Suprapubic skin (tissue), 4 donors: ENCODE measurements around the gene MSL3B.
"Not testable (repeated sequence)": the region's sequence is repeated elsewhere in the genome, so short reads cannot be mapped to it uniquely, and the experiment has no call there.

Experiments used
- DNase-seq, 2 donors: peaks; one replicate each; pipeline ENCODE4 v3.0.0-alpha.2; 2019; ENCODE audit warnings: low spot score in 2 of 2
- H3K27ac ChIP-seq: fragments of 200-600 bp; sonication (generic); one replicate; pipeline ENCODE4 v1.5.1; 2019
- H3K27me3 ChIP-seq: fragments of 200-600 bp; sonication (generic); one replicate; pipeline ENCODE4 v1.5.1; 2019
- H3K36me3 ChIP-seq: fragments of 200-600 bp; sonication (generic); one replicate; pipeline ENCODE4 v1.5.1; 2019
- H3K4me1 ChIP-seq: fragments of 200-600 bp; sonication (generic); one replicate; pipeline ENCODE4 v1.5.1; 2019
- H3K4me3 ChIP-seq: fragments of 200-600 bp; sonication (generic); one replicate; pipeline ENCODE4 v1.5.1; 2019; ENCODE audit warnings: mild to moderate bottlenecking
- H3K9me3 ChIP-seq: fragments of 200-600 bp; sonication (generic); one replicate; pipeline ENCODE4 v1.5.1; 2019
- EP300 ChIP-seq: sonication (generic); formaldehyde crosslinking; IDR thresholded peaks from one replicate; pipeline ENCODE4 v1.6.1; 2017; ENCODE audit warnings: antibody characterized with exemption
- POLR2A ChIP-seq, 2 donors: fragments of 450-650 bp; IDR thresholded peaks; one replicate each; pipeline ENCODE4 v1.6.1; 2017; ENCODE audit warnings: antibody characterized with exemption in 2 of 2, mild to moderate bottlenecking in 2 of 2, moderate library complexity in 2 of 2
- POLR2AphosphoS5 ChIP-seq, 3 donors: sonication (generic); formaldehyde crosslinking; IDR thresholded peaks; one replicate each; pipeline ENCODE4 v1.6.1; 2017; ENCODE audit warnings: antibody characterized with exemption in 3 of 3
- WGBS: methylation state at CpG from one replicate; pipeline ENCODE4 v1.1.5; 2018; 5-methylcytosine and 5-hydroxymethylcytosine counted together
- TF ChIP-seq, protein P1 (sequence below), 2 donors: fragments of 200-600 bp in 1 of 2; fragments of 450-650 bp in 1 of 2; sonication (generic) in 1 of 2; IDR thresholded peaks; one replicate each; pipeline ENCODE4 v1.5.1; 2016 to 2019; ENCODE audit warnings: antibody characterized with exemption in 2 of 2, mild to moderate bottlenecking in 1 of 2, moderate library complexity in 1 of 2

MSL3B gene

GRCh38 chr2:233905945-233906344 is 37.8 kb upstream of the MSL3B start:
- 89% methylated on average over 4 of the region's 4 CpGs for WGBS
- peaks cover 16% of the 10 kb centered on the region for H3K27me3 ChIP-seq
- no peaks in the 10 kb centered on the region for H3K9me3 ChIP-seq
- DNase-seq = no peak
- no peak overlapping the region for H3K4me3 ChIP-seq
- H3K27ac ChIP-seq = no peak overlapping the region
- TF ChIP-seq POLR2AphosphoS5 (IDR thresholded peaks at IDR 0.05) (no peak), EP300 (no peak), POLR2A (IDR thresholded peaks at IDR 0.05) (no peak)
- TF ChIP-seq, protein P1, sequence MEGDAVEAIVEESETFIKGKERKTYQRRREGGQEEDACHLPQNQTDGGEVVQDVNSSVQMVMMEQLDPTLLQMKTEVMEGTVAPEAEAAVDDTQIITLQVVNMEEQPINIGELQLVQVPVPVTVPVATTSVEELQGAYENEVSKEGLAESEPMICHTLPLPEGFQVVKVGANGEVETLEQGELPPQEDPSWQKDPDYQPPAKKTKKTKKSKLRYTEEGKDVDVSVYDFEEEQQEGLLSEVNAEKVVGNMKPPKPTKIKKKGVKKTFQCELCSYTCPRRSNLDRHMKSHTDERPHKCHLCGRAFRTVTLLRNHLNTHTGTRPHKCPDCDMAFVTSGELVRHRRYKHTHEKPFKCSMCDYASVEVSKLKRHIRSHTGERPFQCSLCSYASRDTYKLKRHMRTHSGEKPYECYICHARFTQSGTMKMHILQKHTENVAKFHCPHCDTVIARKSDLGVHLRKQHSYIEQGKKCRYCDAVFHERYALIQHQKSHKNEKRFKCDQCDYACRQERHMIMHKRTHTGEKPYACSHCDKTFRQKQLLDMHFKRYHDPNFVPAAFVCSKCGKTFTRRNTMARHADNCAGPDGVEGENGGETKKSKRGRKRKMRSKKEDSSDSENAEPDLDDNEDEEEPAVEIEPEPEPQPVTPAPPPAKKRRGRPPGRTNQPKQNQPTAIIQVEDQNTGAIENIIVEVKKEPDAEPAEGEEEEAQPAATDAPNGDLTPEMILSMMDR (IDR thresholded peaks at IDR 0.05) = no peak
- no peaks in the 10 kb centered on the region for H3K4me1 ChIP-seq
- H3K36me3 ChIP-seq = no peaks in the 10 kb centered on the region

- Histone ChIP-seq H3K36me3 (no peaks in the 10 kb centered on the region), H3K4me3 (no peak overlapping the region), H3K4me1 (no peaks in the 10 kb centered on the region), H3K27me3 (peaks cover 16% of the 10 kb centered on the region), H3K9me3 (no peaks in the 10 kb centered on the region), H3K27ac (no peak overlapping the region)
- WGBS = 83% methylated on average over 4 of the region's 4 CpGs
- no peak for DNase-seq
- TF ChIP-seq POLR2A (IDR thresholded peaks at IDR 0.05) = no peak
- no peak for TF ChIP-seq POLR2AphosphoS5 (IDR thresholded peaks at IDR 0.05)
- TF ChIP-seq, protein P1 (IDR thresholded peaks at IDR 0.05) = no peak
- no peak for TF ChIP-seq EP300
Observed at GRCh38 chr2:233901884-233902283, 33.7 kb upstream of the MSL3B start.

- Histone ChIP-seq H3K4me1 (no peaks in the 10 kb centered on the region), H3K27me3 (peaks cover 16% of the 10 kb centered on the region), H3K36me3 (no peaks in the 10 kb centered on the region), H3K4me3 (no peak overlapping the region), H3K9me3 (no peaks in the 10 kb centered on the region), H3K27ac (no peak overlapping the region)
- 71% methylated on average over 4 of the region's 4 CpGs for WGBS
- TF ChIP-seq, protein P1 (IDR thresholded peaks at IDR 0.05) = no peak
- TF ChIP-seq EP300 (no peak), POLR2AphosphoS5 (IDR thresholded peaks at IDR 0.05) (no peak), POLR2A (IDR thresholded peaks at IDR 0.05) (no peak)
- DNase-seq = no peak
Observed at GRCh38 chr2:233901367-233901766, 33.2 kb upstream of the MSL3B start.

DNA sequence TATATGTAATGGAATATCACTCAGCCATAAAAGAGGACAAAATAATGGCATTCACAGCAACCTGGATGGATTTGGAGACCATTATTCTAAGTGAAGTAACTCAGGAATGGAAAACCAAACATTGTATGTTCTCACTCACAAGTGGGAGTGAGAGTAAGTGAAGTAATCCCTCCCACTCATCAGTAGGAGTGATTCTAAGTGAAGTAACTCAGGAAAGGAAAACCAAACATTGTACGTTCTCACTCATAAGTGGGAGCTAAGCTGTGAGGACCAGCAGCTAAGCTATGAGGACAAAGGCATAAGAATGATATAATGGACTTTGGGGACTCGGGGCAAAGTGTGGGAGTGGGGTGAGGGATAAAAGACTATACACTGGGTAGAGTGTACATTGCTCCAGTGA is 28.1 kb upstream of the MSL3B start:
- H3K4me1 ChIP-seq, H3K27ac ChIP-seq, H3K36me3 ChIP-seq, DNase-seq, H3K9me3 ChIP-seq, H3K4me3 ChIP-seq: not testable (repeated sequence)
- peaks cover 18% of the 10 kb centered on the region for H3K27me3 ChIP-seq
- WGBS = 85% methylated on average over 2 of the region's 2 CpGs

DNA sequence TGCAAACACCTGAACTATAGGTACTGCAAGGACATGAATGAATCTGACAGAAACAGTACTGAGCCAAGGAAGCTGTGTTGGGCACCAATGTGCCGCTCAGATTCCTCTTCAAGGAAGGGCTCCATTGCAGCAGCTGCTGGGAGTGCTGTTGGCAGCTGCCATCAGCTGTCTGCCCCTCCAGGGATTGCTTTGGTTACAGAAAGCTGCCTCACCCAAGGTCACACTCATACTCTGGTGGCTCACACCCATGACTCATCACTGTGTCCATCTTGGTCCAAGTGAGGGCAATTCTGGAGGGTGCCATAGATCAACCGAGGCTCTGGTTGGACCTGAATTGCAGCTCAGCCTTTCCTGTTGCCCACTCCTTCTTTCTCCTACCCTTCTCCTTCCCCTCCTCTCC is 24.6 kb upstream of the MSL3B start:
- 80% methylated on average over 2 of the region's 2 CpGs for WGBS

GRCh38 chr2:233882353-233882752 is 14.2 kb upstream of the MSL3B start:
- no peak for DNase-seq
- no peaks in the 10 kb centered on the region for H3K4me1 ChIP-seq
- peaks cover 21% of the 10 kb centered on the region for H3K27me3 ChIP-seq
- TF ChIP-seq POLR2A (IDR thresholded peaks at IDR 0.05) (no peak), POLR2AphosphoS5 (IDR thresholded peaks at IDR 0.05) (no peak), EP300 (no peak)
- TF ChIP-seq, protein P1 (IDR thresholded peaks at IDR 0.05) = no peak
- no peak overlapping the region for H3K27ac ChIP-seq
- H3K36me3 ChIP-seq = no peaks in the 10 kb centered on the region
- H3K4me3 ChIP-seq = no peak overlapping the region
- no peaks in the 10 kb centered on the region for H3K9me3 ChIP-seq

More for the DNA sequence above, 24.6 kb upstream of the MSL3B start:
- Histone ChIP-seq H3K27ac (no peak overlapping the region), H3K9me3 (no peaks in the 10 kb centered on the region), H3K27me3 (peaks cover 25% of the 10 kb centered on the region), H3K36me3 (no peaks in the 10 kb centered on the region), H3K4me1 (no peaks in the 10 kb centered on the region), H3K4me3 (no peak overlapping the region)
- DNase-seq = no peak
- no peak for TF ChIP-seq EP300
- no peak for TF ChIP-seq POLR2AphosphoS5 (IDR thresholded peaks at IDR 0.05)
- TF ChIP-seq, protein P1 (IDR thresholded peaks at IDR 0.05) = no peak

- not testable (repeated sequence) for H3K9me3 ChIP-seq
- WGBS = 29% methylated on average over 2 of the region's 2 CpGs
Observed at GRCh38 chr2:233872125-233872524, 3.9 kb upstream of the MSL3B start.

More at GRCh38 chr2:233872125-233872524, 3.9 kb upstream of the MSL3B start:
- DNase-seq, H3K36me3 ChIP-seq, H3K4me3 ChIP-seq, H3K27ac ChIP-seq, H3K4me1 ChIP-seq: not testable (repeated sequence)
- peaks cover 13% of the 10 kb centered on the region for H3K27me3 ChIP-seq
